GM12878 (cell line): ENCODE results near the gene KIF2A. TPM values are rescaled to one million over a fixed set of nuclear protein-coding genes. Genes with fewer than 3 reads are reported as not detected.

Source experiments
- ATAC-seq: fragments of 200-7000 bp; cut with Tn5 transposase; 3 replicates; pipeline ENCODE4 v1.9.1; 2020; ENCODE audit warnings: mild to moderate bottlenecking, moderate library complexity
- BruUV-seq: library from RNA; stranded (reverse); fragments of 400-500 nt; replicated peaks from 2 replicates; lab custom pipeline; 2021; lab: Mats Ljungman, UMichigan
- CTCF ChIA-PET: fragments of 300-600 bp; sonication (Branson Sonifier 250); formaldehyde crosslinking; extraction: SDS; loops from one replicate; lab custom pipeline; 2021; ENCODE audit warnings: inconsistent platforms; lab: Yijun Ruan, JAX
- POLR2A ChIA-PET: fragments of 350-600 bp; formaldehyde crosslinking; extraction: SDS; loops from one replicate; lab custom pipeline; 2021; ENCODE audit warnings: inconsistent platforms; lab: Charles Lee
- RAD21 ChIA-PET: fragments of 300-600 bp; sonication (Branson Sonifier 250); formaldehyde crosslinking; loops from one replicate; lab custom pipeline; 2023; ENCODE audit warnings: antibody characterized with exemption; ENCODE audit not compliant: unreplicated experiment; lab: Charles Lee
- SMC1A ChIA-PET: fragments of 300-600 bp; sonication (Branson Sonifier 250); formaldehyde crosslinking; loops from one replicate; lab custom pipeline; 2023; ENCODE audit not compliant: unreplicated experiment, uncharacterized antibody; lab: Charles Lee
- DNase-seq: peaks from one replicate; pipeline ENCODE4 v3.0.0-alpha.2; 2011; ENCODE audit warnings: low read depth, low spot score
- FAIRE-seq: peaks from 3 replicates; lab custom pipeline; 2011; peaks lifted over from hg19 to GRCh38; lab: Jason Lieb, UNC
- H2AFZ ChIP-seq: 2 replicates; pipeline ENCODE4 v1.6.0; 2011; ENCODE audit warnings: low read depth, low read length, control low read depth; ENCODE audit not compliant: control insufficient read depth
- H3K27ac ChIP-seq: 2 replicates; pipeline ENCODE4 v1.5.1; 2011; ENCODE audit warnings: control low read depth; ENCODE audit not compliant: control insufficient read depth, insufficient read depth
- H3K27me3 ChIP-seq, 2 experiments: replicated peaks in 1 of 2; 2 replicates each; pipeline versions ENCODE4 v1.6.0 to v1.6.1; 2011; ENCODE audit warnings: low read length in 1 of 2; ENCODE audit not compliant: control insufficient read depth in 2 of 2, insufficient read depth in 2 of 2
- H3K36me3 ChIP-seq, 2 experiments: 2 replicates each; pipeline ENCODE4 v1.5.1; 2011; ENCODE audit warnings: low read length in 1 of 2; ENCODE audit not compliant: control insufficient read depth in 2 of 2, insufficient read depth in 2 of 2
- H3K4me1 ChIP-seq: 2 replicates; pipeline ENCODE4 v1.6.1; 2011; ENCODE audit warnings: mild to moderate bottlenecking, low read length, moderate library complexity, mixed read lengths; ENCODE audit not compliant: control insufficient read depth, insufficient read depth
- H3K4me2 ChIP-seq: 2 replicates; pipeline ENCODE4 v1.6.0; 2011; ENCODE audit warnings: control low read depth; ENCODE audit not compliant: control insufficient read depth, insufficient read depth
- H3K4me3 ChIP-seq: fragments of 200-600 bp; sonication (generic); 2 replicates; pipeline ENCODE4 v1.5.1; 2016
- H3K79me2 ChIP-seq: 2 replicates; pipeline ENCODE4 v1.6.0; 2011; ENCODE audit warnings: low read length; ENCODE audit not compliant: control insufficient read depth, insufficient read depth
- H3K9ac ChIP-seq: 2 replicates; pipeline ENCODE4 v1.8.0; 2011; ENCODE audit warnings: low read length, control low read depth, mixed read lengths; ENCODE audit not compliant: control insufficient read depth, insufficient read depth
- H3K9me3 ChIP-seq: replicated peaks from 3 replicates; pipeline ENCODE4 v1.5.1; 2011; ENCODE audit warnings: mild to moderate bottlenecking, low read length; ENCODE audit not compliant: control insufficient read depth, insufficient read depth
- H4K20me1 ChIP-seq: 2 replicates; pipeline ENCODE4 v1.6.0; 2011; ENCODE audit not compliant: control insufficient read depth, insufficient read depth
- BRCA1 ChIP-seq: IDR thresholded peaks from 2 replicates; pipeline ENCODE4 v1.6.1; 2011; ENCODE audit warnings: low read depth, low read length, improper control_type of control experiment
- CREB1 ChIP-seq: IDR thresholded peaks from 2 replicates; pipeline ENCODE4 v1.6.1; 2012; ENCODE audit warnings: low read depth, mild to moderate bottlenecking, inconsistent platforms
- DPF2 ChIP-seq: fragments of 450-650 bp; IDR thresholded peaks from 2 replicates; pipeline ENCODE4 v1.6.1; 2017; ENCODE audit warnings: mild to moderate bottlenecking
- EED ChIP-seq: sonication (generic); IDR thresholded peaks from 2 replicates; pipeline ENCODE4 v1.6.1; 2016; ENCODE audit warnings: antibody characterized with exemption, low read depth
- FOXM1 ChIP-seq: IDR thresholded peaks from 2 replicates; pipeline ENCODE4 v1.6.1; 2012; ENCODE audit warnings: low read depth, mild to moderate bottlenecking, inconsistent platforms, low read length, moderate library complexity
- HCFC1 ChIP-seq: fragments of 150-350 bp; IDR thresholded peaks from 2 replicates; pipeline ENCODE4 v1.6.1; 2014; ENCODE audit warnings: low read length
- HDAC2 ChIP-seq: fragments of 200-600 bp; sonication (generic); IDR thresholded peaks from 2 replicates; pipeline ENCODE4 v1.6.1; 2017
- IKZF2 ChIP-seq, 2 experiments: fragments of 450-650 bp; IDR thresholded peaks; 2 replicates each; pipeline ENCODE4 v1.6.1; 2017; ENCODE audit warnings: mild to moderate bottlenecking in 2 of 2, moderate library complexity in 2 of 2
- IRF4 ChIP-seq: IDR thresholded peaks from 2 replicates; pipeline ENCODE4 v1.6.1; 2011; ENCODE audit warnings: low read depth, low read length
- MYB ChIP-seq: fragments of 150-350 bp; IDR thresholded peaks from 2 replicates; pipeline ENCODE4 v1.6.1; 2014; ENCODE audit warnings: mild to moderate bottlenecking, low read depth, low read length, borderline replicate concordance
- NBN ChIP-seq: fragments of 450-650 bp; IDR thresholded peaks from 2 replicates; pipeline ENCODE4 v1.6.1; 2016
- NFIC ChIP-seq: IDR thresholded peaks from 2 replicates; pipeline ENCODE4 v1.6.1; 2012; ENCODE audit warnings: low read depth, mild to moderate bottlenecking, inconsistent platforms, low read length, moderate library complexity
- NFYB ChIP-seq: IDR thresholded peaks from 2 replicates; pipeline ENCODE4 v1.6.1; 2011; ENCODE audit warnings: low read depth, mild to moderate bottlenecking, low read length, improper control_type of control experiment, moderate library complexity; ENCODE audit not compliant: insufficient read depth
- RCOR1 ChIP-seq: conservative IDR thresholded peaks from 2 replicates; pipeline ENCODE4 v1.6.1; 2012; ENCODE audit warnings: low read depth, low read length, improper control_type of control experiment
- RUNX3 ChIP-seq: IDR thresholded peaks from 2 replicates; pipeline ENCODE4 v1.6.1; 2012; ENCODE audit warnings: low read length, inconsistent platforms
- SREBF1 ChIP-seq: IDR thresholded peaks from 2 replicates; pipeline ENCODE4 v1.6.1; 2012; ENCODE audit warnings: mild to moderate bottlenecking, low read length
- STAT3 ChIP-seq: IDR thresholded peaks from 2 replicates; pipeline ENCODE4 v1.6.1; 2011; ENCODE audit warnings: low read depth, low read length, improper control_type of control experiment
- SUZ12 ChIP-seq: fragments of 200-600 bp; sonication (generic); IDR thresholded peaks from one replicate; pipeline ENCODE4 v1.6.1; 2018; ENCODE audit warnings: antibody characterized with exemption, mild to moderate bottlenecking; ENCODE audit not compliant: unreplicated experiment
- ZBTB4 ChIP-seq: fragments of 450-650 bp; formaldehyde crosslinking; IDR thresholded peaks from 2 replicates; pipeline ENCODE4 v1.4.0; 2022; ENCODE audit warnings: mild to moderate bottlenecking, moderate library complexity
- ZNF217 ChIP-seq: fragments of 450-650 bp; IDR thresholded peaks from 2 replicates; pipeline ENCODE4 v1.6.1; 2017; ENCODE audit warnings: antibody characterized with exemption, mild to moderate bottlenecking
- ZNF687 ChIP-seq: fragments of 450-650 bp; IDR thresholded peaks from 2 replicates; pipeline ENCODE4 v1.6.1; 2017; ENCODE audit warnings: mild to moderate bottlenecking, moderate library complexity
- WGBS: methylation state at CpG from one replicate; pipeline ENCODE4 v1.1.6; 2016; ENCODE audit warnings: low lambda C conversion rate; ENCODE audit not compliant: insufficient replicate concordance, insufficient coverage; ENCODE audit errors: missing lambda C conversion rate; 5-methylcytosine and 5-hydroxymethylcytosine counted together
- in situ Hi-C: fragments of 300-500 bp; cut with MboI; formaldehyde crosslinking; loops from 9 replicates; pipeline ENCODE4 v1.14.3; 2018; ENCODE audit warnings: mixed read lengths
- intact Hi-C: fragments of 100-400 bp; cut with micrococcal nuclease; formaldehyde crosslinking; loops from one replicate; pipeline ENCODE4 v1.14.2; 2022; ENCODE audit not compliant: unreplicated experiment
- polyA plus RNA-seq, 11 experiments: library from polyadenylated mRNA; depleted of rRNA in 4 of 11; unstranded in 6 of 11; stranded (reverse) in 5 of 11; fragments of >200 nt; fragmentation: Nextera tagmentation in 4 of 11; fragmentation: Illumina TruSeq in 1 of 11; extraction: Ambion mirVana in 4 of 11; extraction: Trizol in 1 of 11; gene quantifications; 1 replicate in 1 of 11; 2 replicates in 10 of 11; pipeline versions ENCODE4 v1.2.1 to v1.2.3, GENCODE V29; 2011 to 2016; ENCODE audit warnings: inconsistent platforms in 2 of 11, missing spikeins in 2 of 11, low read depth in 1 of 11
- total RNA-seq, 4 experiments: library from RNA; depleted of rRNA in 3 of 4; stranded (reverse); fragments of >200 nt in 3 of 4; fragmentation: Illumina TruSeq in 1 of 4; extraction: Trizol in 1 of 4; gene quantifications; 2 replicates each; pipeline versions ENCODE4 v1.2.1 to v1.2.3, GENCODE V29; 2013 to 2021

Gene KIF2A
- total and polyA plus RNA-seq, 10 of the 15 experiments (the other 5 are each of a cell fraction or from before 2014, with no cell fraction given): 35.9 to 124 (median 80.1) TPM

- CTCF ChIA-PET: interaction anchor here (1.1 kb wide), 1 partner anchor 9 kb away, joined by 3 read pairs; no protein-coding TSS in a partner anchor
- Histone ChIP-seq H3K9me3 (no peaks in the 10 kb centered on the region), H3K79me2 (peaks cover 78% of the 10 kb centered on the region), H3K4me2 (no peak overlapping the region), H3K36me3 (peaks cover 3 to 4% of the 10 kb centered on the region in 2 experiments; a peak in 3 of 4 replicates), H4K20me1 (no peaks in the 10 kb centered on the region), H3K4me3 (no peak overlapping the region), H2AFZ (no peak overlapping the region), H3K9ac (no peak overlapping the region), H3K27me3 (no peaks in the 10 kb centered on the region), H3K4me1 (peaks cover 19% of the 10 kb centered on the region), H3K27ac (peak overlapping the region; percentile 37; the same call in 1 of the 2 replicates)
- in situ Hi-C loops: no loop called here
- peak; percentile 82 for ATAC-seq
- POLR2A ChIA-PET: interaction anchor here (3.2 kb wide), 1 partner anchor 8 kb away, joined by 13 read pairs; no protein-coding TSS in a partner anchor
- intact Hi-C loops: no loop called here
- TSS peak; percentile 14 for BruUV-seq
- no peak for DNase-seq
- SMC1A ChIA-PET: interaction anchor here (1.0 to 1.4 kb wide), 4 partner anchors 17 to 31 kb away, joined by 3 to 4 read pairs (median 4); no protein-coding TSS in a partner anchor
- RAD21 ChIA-PET: interaction anchor here (1.1 kb wide), 1 partner anchor 17 kb away, joined by 3 read pairs; no protein-coding TSS in a partner anchor
- no peak for FAIRE-seq
- WGBS: 90% methylated on average over 1 of the region's 1 CpG
- no peak for TF ChIP-seq ZNF217
- TF ChIP-seq ZBTB4 (CRISPR knock-in tag): no peak
- 0 out of 2 replicates have a peak, but pooled peaks have one; percentile 17 for TF ChIP-seq RUNX3
- no peak for TF ChIP-seq RCOR1
- TF ChIP-seq HCFC1: no peak
- TF ChIP-seq DPF2: no peak
- no peak for TF ChIP-seq NFYB
- no peak for TF ChIP-seq HDAC2
- no peak for TF ChIP-seq NBN
- TF ChIP-seq FOXM1: no peak
- TF ChIP-seq STAT3: no peak
- TF ChIP-seq CREB1: no peak
- TF ChIP-seq ZNF687: no peak
- TF ChIP-seq MYB: no peak
- peak in 1 of 2 experiments; percentile 31; a peak in 1 of 4 replicates for TF ChIP-seq IKZF2 (IDR thresholded peaks at IDR 0.05)
- no peak for TF ChIP-seq SUZ12
- TF ChIP-seq EED: peak; percentile 63; the same call in 1 of the 2 replicates
- TF ChIP-seq IRF4: 0 out of 2 replicates have a peak, but pooled peaks have one; percentile 10
- no peak for TF ChIP-seq BRCA1
- no peak for TF ChIP-seq SREBF1
- TF ChIP-seq NFIC: 0 out of 2 replicates have a peak, but pooled peaks have one; percentile 15
Observed at GRCh38 chr5:62326302-62326701, 20.3 kb downstream of the KIF2A start.
